Measurements from ENCODE around the gene METTL3. TPM values are rescaled to one million over a fixed set of nuclear protein-coding genes. Genes with fewer than 3 reads are reported as not detected.
"Not testable (repeated sequence)": the region's sequence is repeated elsewhere in the genome, so short reads cannot be mapped to it uniquely, and the experiment has no call there.

The METTL3 gene
- total RNA-seq, 4 donors from 2014 or later = 20.2 to 41.9 (median 29.5) TPM

DNA sequence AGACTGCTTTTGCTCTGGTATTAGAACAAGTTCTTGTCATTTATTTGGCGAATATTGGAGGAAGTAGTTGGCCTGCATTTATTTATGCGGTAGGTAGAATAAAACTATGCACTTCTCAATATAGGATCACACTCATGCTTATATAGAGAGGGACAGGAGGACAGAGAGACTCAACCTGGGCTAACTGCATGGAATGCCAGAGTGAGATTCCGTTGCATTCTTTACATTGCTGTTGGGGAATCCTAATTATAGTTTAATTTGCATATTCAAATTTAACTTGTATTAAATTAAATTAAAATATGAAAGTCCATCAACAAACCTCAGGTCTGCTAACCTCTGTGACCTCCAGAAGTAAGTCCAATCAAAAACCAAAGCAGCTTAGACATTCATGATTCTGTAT lies 42.1 kb upstream of the METTL3 start:
- Histone ChIP-seq H3K36me3 (no peaks in the 10 kb centered on the region), H3K4me1 (peaks cover 0 to 9% (median 5%) of the 10 kb centered on the region in 4 donors), H3K9me3 (no peaks in the 10 kb centered on the region), H3K27me3 (no peaks in the 10 kb centered on the region), H3K27ac (no peak overlapping the region), H3K4me3 (no peak overlapping the region)
- TF ChIP-seq EP300 (IDR thresholded peaks at IDR 0.05; ENCODE audit: low read depth) (no peak), POLR2AphosphoS5 (IDR thresholded peaks at IDR 0.05) (no peak), POLR2A (IDR thresholded peaks at IDR 0.05) (no peak)
- TF ChIP-seq, protein P1, sequence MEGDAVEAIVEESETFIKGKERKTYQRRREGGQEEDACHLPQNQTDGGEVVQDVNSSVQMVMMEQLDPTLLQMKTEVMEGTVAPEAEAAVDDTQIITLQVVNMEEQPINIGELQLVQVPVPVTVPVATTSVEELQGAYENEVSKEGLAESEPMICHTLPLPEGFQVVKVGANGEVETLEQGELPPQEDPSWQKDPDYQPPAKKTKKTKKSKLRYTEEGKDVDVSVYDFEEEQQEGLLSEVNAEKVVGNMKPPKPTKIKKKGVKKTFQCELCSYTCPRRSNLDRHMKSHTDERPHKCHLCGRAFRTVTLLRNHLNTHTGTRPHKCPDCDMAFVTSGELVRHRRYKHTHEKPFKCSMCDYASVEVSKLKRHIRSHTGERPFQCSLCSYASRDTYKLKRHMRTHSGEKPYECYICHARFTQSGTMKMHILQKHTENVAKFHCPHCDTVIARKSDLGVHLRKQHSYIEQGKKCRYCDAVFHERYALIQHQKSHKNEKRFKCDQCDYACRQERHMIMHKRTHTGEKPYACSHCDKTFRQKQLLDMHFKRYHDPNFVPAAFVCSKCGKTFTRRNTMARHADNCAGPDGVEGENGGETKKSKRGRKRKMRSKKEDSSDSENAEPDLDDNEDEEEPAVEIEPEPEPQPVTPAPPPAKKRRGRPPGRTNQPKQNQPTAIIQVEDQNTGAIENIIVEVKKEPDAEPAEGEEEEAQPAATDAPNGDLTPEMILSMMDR (IDR thresholded peaks at IDR 0.05) = no peak
- no peak for DNase-seq
- WGBS, 2 donors (ENCODE audit: low coverage in 1 of 2) = 75 to 92% methylated on average over 2 to 3 of the region's 3 CpGs
- intact Hi-C loops (cut with DNase I; ENCODE audit: low total_unique reads) = no loop called here
- in situ Hi-C loops (cut with MboI; ENCODE audit: low pct_ligation_motif_present in 1 of 4, low pct_unique_long_range_greater_than_20kb in 1 of 4, low sequenced_read_pairs in 3 of 4) = no loop called here

DNA sequence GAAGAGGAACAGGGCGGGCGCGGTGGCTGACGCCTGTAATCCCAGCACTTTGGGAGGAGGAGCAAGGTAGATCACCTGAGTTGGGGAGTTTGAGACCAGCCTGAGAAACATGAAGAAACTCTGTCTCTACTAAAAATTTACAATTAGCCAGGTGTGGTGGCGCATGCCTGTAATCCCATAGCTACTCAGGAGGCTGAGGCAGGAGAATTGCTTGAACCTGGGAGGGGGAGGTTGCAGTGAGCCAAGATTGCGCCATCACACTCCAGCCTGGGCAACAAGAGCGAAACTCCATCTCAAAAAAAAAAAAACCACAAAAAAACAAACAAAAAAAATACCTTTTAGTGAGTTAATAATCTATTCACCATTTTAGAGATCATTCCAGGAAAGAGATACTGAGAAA lies 33.4 kb upstream of the METTL3 start:
- DNase-seq; H3K27ac ChIP-seq; H3K4me1 ChIP-seq; intact Hi-C loops (cut with DNase I; ENCODE audit: low total_unique reads); H3K9me3 ChIP-seq; H3K27me3 ChIP-seq; in situ Hi-C loops (cut with MboI; ENCODE audit: low pct_ligation_motif_present in 1 of 4, low pct_unique_long_range_greater_than_20kb in 1 of 4, low sequenced_read_pairs in 3 of 4); H3K4me3 ChIP-seq; H3K36me3 ChIP-seq: not testable (repeated sequence)
- WGBS, 2 donors (ENCODE audit: low coverage in 1 of 2) = 96 to 97% methylated on average over 6 to 7 of the region's 7 CpGs

DNA sequence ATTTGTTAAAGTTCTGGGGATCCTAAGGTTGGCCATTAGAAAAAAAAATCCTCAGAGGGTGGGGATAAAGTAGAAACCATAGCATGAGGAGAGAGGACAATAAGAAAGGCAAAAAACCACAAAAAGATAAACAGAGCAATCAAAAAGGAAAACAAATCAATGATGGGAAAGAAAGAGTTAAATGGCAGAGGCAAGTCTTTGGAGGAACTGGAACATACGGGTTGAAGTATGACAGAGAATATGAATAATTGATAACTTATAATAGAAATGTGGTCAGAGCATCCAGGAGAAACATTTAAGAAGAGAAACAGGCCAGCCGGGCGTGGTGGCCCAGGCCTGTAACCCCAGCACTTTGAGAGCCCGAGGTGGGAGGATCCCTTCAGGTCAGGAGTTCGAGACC lies 32.8 kb upstream of the METTL3 start:
- Histone ChIP-seq H3K36me3 (no peaks in the 10 kb centered on the region), H3K4me3 (no peak overlapping the region), H3K9me3 (no peaks in the 10 kb centered on the region), H3K27ac (no peak overlapping the region), H3K4me1 (no peaks in the 10 kb centered on the region), H3K27me3 (peaks cover 9% of the 10 kb centered on the region)
- no peak for TF ChIP-seq POLR2A (IDR thresholded peaks at IDR 0.05)
- in situ Hi-C loops (cut with MboI; ENCODE audit: low pct_ligation_motif_present in 1 of 4, low pct_unique_long_range_greater_than_20kb in 1 of 4, low sequenced_read_pairs in 3 of 4) (no loop called here), intact Hi-C loops (cut with DNase I; ENCODE audit: low total_unique reads) (no loop called here)
- 58 to 62% methylated on average over 5 of the region's 5 CpGs for WGBS, 2 donors (ENCODE audit: low coverage in 1 of 2)
- no peak for DNase-seq

DNA sequence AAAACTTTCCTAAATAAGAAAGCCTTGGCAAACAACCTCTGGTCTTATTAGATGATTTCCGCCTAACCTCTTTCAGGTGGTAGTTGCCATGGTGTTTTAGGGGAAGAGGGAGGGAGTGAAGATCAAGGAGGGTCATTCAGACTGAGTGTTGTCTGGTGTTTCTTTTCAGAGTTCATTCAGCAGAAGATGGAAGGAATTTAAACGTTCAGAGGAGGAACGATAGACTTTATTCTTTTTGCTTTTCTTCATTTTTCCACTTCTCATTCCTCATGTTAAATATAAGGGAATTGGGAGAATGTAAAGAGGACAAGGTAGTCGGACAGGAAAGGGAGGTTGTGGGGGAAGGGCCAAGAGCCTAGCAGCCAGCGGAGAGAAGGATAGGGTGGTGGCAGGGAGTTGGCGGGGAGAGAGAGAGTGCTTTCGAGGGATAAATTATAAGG lies 32.4 kb upstream of the METTL3 start:
- in situ Hi-C loops (cut with MboI; ENCODE audit: low pct_ligation_motif_present in 1 of 4, low pct_unique_long_range_greater_than_20kb in 1 of 4, low sequenced_read_pairs in 3 of 4) = no loop called here
- Histone ChIP-seq H3K27me3 (peaks cover 13% of the 10 kb centered on the region), H3K4me1 (no peaks in the 10 kb centered on the region), H3K36me3 (no peaks in the 10 kb centered on the region), H3K4me3 (no peak overlapping the region), H3K9me3 (no peaks in the 10 kb centered on the region), H3K27ac (no peak overlapping the region)
- intact Hi-C loops (cut with DNase I; ENCODE audit: low total_unique reads) = no loop called here
- 62 to 66% methylated on average over 7 of the region's 7 CpGs for WGBS, 2 donors (ENCODE audit: low coverage in 1 of 2)
- DNase-seq = no peak
- TF ChIP-seq, protein P1 (IDR thresholded peaks at IDR 0.05) = no peak
- TF ChIP-seq POLR2AphosphoS5 (IDR thresholded peaks at IDR 0.05) (no peak), EP300 (IDR thresholded peaks at IDR 0.05; ENCODE audit: low read depth) (no peak), POLR2A (IDR thresholded peaks at IDR 0.05) (no peak)

DNA sequence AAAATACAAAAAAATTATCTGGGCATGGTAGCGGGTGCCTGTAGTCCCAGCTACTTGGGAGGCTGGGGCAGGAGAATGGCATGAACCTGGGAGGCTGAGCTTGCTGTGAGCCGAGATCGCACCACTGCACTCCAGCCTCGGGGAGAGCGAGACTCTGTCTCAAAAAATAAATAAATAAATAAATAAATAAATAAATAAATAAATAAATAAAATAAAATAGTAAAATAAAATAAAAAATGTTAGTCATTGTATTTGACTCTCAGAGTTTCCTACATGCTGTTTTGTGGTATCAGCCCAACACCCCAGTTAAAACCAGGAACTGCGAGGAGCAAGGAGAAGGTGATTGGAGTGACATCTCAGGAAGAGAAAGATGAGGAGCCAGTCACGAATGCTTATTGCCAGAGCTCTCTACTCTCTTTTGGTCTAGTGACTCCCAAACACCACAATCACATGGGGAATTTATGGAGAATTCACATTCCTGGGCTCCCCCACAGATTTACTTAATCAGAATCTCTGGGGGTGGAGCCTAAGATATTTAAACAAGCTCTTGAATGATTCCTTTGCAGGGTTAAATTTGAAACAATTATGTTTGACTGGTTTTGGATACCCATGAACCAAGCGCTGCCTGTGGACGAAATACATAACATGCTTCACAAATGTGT lies 30.4 kb upstream of the METTL3 start:
- 83 to 86% methylated on average over 7 to 9 of the region's 9 CpGs for WGBS, 2 donors (ENCODE audit: low coverage in 1 of 2)
- no peak overlapping the region for H3K4me3 ChIP-seq
- in situ Hi-C loops (cut with MboI; ENCODE audit: low pct_ligation_motif_present in 1 of 4, low pct_unique_long_range_greater_than_20kb in 1 of 4, low sequenced_read_pairs in 3 of 4) (no loop called here), intact Hi-C loops (cut with DNase I; ENCODE audit: low total_unique reads) (no loop called here)
- H3K27me3 ChIP-seq = peaks cover 32% of the 10 kb centered on the region
- no peak for DNase-seq
- peaks cover 0 to 4% (median 0%) of the 10 kb centered on the region in 4 donors for H3K4me1 ChIP-seq
- no peak overlapping the region for H3K27ac ChIP-seq
- no peaks in the 10 kb centered on the region for H3K36me3 ChIP-seq
- TF ChIP-seq, protein P1 (IDR thresholded peaks at IDR 0.05) = no peak
- TF ChIP-seq POLR2A (IDR thresholded peaks at IDR 0.05) (no peak), EP300 (IDR thresholded peaks at IDR 0.05; ENCODE audit: low read depth) (no peak), POLR2AphosphoS5 (IDR thresholded peaks at IDR 0.05) (no peak)
- H3K9me3 ChIP-seq = no peaks in the 10 kb centered on the region

Measured in transverse colon (tissue), 4 donors.